ENCODE results near the gene RREB1.
"Not testable (repeated sequence)": the region's sequence is repeated elsewhere in the genome, so short reads cannot be mapped to it uniquely, and the experiment has no call there.

RREB1 gene

GRCh38 chr6:7247828-7248227 is 140.1 kb downstream of the RREB1 start:
- DNase-seq, result no peak

DNA sequence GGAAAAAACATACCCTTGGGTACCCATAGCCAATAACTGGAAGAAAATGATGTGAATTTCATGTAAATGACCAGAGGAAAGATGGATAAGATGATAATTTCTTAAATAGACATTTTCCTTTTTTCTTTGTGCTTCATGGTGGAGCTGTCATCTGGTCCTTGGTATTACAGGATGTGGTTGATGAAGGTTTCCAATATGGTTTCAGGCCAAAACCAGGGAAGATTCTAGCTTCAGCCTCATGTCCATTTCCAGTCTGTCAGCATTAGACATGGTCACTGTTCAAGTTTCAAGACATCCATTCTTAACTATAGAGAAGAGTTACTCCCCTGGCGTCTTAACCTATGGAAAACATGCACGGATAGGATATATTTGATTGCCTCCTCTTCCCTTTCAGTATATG is 141.6 kb downstream of the RREB1 start:
- no peak for DNase-seq

GRCh38 chr6:7249946-7250643 is 142.3 kb downstream of the RREB1 start:
- no peak for DNase-seq

DNA sequence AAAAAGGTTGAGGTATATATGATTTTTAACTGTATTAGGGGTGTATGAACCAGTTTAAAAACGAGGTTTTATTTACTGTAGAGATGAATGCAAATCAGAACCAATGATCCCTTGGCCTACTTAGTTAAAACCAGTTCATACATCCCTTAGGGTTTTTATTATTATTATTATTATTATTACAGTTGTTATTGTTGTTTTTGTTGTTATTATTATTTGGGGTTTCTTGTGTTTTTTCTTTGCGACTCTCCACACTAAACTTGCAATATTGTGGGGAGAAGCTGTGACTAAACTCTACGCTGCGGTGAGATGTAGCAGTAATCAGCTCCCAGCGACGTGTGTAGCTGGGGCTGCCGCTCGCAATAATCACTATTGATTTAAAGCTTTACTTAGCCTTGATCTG is 143.1 kb downstream of the RREB1 start:
- no peak for DNase-seq

GRCh38 chr6:7251646-7252260 is 144.0 kb downstream of the RREB1 start:
- DNase-seq, result no peak

DNA sequence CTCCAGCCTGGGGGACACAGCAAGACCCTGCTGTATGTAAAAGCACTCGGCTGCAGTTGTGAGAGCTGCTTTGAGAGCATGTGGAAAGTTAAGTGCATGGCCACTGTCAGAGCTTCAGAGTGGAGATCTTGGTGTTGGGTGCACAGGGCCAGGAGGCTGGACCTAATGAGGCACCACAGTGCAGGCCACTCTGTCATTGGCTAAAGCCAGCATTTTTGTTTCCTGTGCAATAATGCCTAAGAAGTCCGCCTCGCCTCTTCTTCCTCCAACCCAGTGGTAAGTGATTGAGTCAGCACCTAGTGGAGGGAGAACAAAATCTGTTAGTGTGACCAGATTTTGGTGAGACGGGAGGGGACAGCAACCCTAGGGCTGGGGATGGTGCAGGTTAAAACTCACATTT is 144.6 kb downstream of the RREB1 start:
- DNase-seq, result no peak

DNA sequence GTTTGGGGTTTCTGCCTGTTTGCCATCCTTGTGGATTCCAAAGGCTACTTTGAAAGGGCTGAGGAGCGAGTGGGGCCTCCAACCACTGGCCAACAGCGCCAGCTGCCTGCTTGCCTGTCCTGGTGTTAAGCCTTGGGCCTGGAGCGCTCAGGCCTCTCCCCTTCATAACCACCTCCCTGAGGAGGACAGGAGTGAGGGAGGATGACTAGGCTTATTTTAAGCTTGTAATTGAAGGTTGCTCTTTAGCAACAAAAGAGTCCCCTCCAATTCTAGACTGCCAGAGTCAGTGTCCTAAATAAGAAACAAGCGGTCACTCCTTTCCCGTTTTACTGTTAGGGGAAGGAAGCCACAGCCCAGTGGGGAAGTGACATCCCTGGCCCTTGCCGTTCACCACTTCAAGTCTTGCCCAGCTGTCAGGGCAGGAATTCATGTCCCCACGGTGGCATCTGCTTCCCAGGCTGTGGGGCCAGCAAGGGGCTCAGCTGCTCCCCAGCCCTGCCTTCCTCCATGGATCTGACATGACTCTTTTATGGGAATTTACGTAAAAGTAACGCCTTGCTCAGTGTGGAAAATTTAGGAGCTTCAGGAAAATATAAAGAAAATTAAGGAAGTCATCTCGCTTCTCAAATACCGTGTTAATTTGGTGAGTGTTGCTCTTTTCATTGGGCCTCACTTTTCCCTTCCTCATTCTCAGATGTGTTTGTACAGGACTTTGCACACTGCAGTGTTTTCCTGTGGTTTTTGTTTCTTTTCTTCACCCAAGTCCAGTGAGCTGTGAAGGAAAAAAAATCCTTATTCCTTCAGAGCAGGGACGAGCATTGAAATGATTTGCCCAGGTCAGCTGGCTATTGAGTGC is 147.4 kb downstream of the RREB1 start:
- no peak for DNase-seq

GRCh38 chr6:7255918-7256317 is 148.2 kb downstream of the RREB1 start:
- DNase-seq, result no peak

DNA sequence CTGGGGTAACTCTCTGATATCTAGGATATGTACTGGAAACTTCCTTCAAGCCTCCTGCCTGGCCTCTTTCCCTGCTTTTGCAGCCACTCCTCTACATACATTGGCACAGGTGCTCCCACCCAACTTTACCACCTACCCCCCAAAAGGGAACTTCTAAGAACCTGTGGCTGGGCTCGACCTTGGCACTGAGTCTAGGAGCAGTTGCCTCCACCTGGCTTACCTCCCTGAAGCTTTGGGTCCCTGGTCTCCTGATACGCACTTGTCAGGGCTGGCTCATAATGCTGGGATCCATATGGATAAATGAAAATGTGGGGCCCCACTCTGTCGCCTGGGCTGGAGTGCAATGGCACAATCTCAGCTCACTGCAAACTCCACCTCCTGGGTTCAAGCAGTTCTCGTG is 149.0 kb downstream of the RREB1 start:
- no peak for DNase-seq

DNA sequence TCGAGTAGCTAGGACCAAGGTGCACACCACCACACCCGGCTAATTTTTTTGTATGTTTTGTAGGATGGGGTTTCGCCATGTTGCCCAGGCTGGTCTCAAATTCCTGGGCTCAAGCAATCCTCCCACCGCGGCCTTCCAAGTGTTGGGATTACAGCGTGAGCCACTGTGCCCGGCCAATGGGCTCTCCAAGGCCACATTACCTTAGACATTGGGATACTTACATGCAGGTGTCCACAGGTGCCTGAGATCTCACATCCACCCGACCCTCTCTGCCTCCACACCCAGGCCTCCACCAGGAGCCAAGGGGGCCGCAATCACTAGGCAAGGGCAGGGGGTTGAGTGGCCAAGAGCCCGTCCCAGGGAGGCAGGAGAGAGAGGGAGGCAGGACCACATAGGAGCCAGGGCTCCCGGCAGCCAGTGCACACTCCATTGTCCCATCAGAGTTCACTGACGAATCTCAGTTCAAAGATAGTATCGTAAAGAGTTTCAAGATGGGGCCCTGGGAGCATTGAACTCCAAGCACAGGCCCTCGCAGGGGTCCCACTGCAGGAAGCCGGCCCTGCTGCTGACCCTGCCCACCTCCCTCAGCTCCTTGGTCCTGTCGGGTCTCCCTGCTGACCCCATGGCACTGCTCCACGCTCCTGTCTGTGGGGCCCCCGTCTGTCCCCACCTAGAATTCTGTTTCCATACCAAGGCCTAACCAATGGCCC is 149.9 kb downstream of the RREB1 start:
- no peak for DNase-seq

GRCh38 chr6:7258231-7258763 is 150.5 kb downstream of the RREB1 start:
- DNase-seq, result no peak

DNA sequence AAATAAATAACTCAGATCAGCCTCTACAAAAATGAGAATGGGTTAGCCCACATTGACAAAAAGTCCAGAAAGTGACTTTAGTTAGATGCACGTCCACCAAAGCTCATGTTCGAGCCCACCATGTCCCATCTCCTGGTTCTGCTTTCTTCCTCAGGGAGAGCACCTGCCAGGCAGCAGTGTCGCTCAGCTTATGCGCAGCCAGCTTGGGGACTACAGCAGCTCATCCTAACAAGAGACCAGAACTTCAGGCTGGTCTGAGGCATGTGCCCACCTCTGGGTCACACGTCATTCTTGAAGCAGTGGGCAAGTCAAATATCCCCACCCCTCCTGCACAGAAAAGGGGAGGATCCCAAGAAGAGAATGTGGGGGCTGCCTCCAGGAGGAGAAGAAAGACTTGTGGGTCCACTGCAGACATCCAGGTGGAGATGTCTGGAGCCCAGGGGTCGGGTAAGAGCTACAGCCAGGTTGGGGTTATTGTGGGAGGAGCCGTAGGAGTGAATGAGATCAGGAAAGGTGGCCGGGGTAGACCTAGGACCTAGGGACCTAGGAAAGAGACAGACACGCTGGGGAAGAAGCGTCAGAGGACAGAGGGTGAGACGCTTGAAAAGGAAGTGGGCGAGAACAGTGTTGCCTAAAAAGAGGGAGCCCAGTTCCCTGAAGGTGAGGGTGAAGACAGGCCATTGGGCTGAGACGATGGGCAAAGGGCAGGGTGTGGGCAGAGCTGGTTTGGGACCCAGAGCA is 152.7 kb downstream of the RREB1 start:
- no peak for DNase-seq

- DNase-seq, result peak in 3 of 6 experiments; percentile 11 to 29 (median 23)
Measured at GRCh38 chr6:7261032-7261841, 153.5 kb downstream of the RREB1 start.

DNA sequence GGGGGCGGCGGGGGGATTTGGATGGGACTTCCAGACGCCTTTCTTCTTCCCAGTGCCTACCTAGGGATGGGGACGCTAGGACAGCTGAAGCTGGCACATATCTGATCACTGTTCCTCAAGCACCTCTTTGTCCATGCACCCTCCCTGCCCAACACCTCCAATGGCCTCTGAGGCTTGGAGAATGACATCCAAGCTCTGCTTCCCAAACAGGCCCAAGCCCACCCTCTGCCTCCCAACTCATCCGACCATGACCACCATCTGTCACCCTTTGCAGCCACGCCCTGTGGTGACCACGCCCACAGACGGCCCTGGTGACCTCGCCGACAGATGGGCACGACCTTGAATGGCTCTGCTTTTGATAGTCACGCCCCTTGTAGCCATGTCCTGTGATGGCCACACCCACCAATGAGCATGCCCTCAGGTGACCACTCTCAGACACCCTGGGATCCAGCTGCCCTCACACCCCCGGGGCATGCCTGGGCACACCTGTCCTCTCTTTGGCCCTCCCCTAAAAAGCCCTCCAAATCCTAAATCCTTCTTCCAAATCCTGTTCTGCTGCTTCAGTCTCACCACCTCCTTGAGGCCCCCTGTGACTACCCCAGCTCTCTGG is 154.2 kb downstream of the RREB1 start:
- DNase-seq, result no peak

DNA sequence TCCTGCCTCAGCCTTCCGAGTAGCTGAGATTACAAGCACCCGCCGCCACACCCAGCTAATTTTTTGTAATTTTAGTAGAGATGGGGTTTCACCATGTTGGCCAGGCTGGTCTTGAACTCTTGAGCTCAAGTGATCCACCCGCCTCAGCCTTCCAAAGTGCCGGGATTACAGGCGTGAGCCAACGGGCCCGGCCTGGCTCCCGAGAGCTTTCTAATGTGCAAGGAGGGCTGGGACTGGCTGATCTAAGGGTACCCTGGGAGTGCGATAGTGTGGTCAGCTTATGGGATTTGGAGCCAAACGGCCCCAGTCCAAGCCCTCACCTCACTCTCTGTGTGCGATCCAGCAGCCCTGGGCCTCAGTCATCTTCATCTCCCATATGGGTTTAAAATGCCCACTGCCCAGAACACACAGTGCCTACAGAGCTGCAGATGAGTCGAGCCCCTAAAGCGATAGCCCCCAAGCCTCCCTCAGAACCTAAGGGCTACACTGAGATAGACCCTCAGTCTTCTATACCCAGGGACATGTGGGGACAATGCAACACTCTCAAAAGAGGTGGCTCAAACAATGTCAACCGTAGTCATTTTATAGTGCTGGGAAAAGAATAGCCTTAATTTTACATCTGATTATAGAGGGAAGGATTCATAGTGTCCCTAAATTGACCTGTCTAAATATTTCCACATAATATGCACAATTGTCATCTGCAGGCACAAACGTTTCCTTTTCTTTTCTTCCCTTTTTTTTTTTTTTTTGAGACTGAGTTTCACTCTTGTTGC is 155.2 kb downstream of the RREB1 start:
- no peak for DNase-seq

- not testable (repeated sequence) for DNase-seq
Measured at GRCh38 chr6:7263519-7263805, 155.7 kb downstream of the RREB1 start.

- no peak for DNase-seq
Measured at GRCh38 chr6:7264041-7264440, 156.3 kb downstream of the RREB1 start.

- no peak for DNase-seq
Measured at GRCh38 chr6:7264686-7265384, 157.1 kb downstream of the RREB1 start.

GRCh38 chr6:7265385-7265726 is 157.6 kb downstream of the RREB1 start:
- not testable (repeated sequence) for DNase-seq

GRCh38 chr6:7267071-7267465 is 159.3 kb downstream of the RREB1 start:
- no peak for DNase-seq
